Uterus (tissue), 2 donors: ENCODE data around the gene SPECC1.

Source experiments
- CTCF ChIP-seq, 4 experiments: fragments of 200-600 bp in 2 of 4; fragments of 450-650 bp in 2 of 4; sonication (generic) in 2 of 4; IDR thresholded peaks; one replicate each; pipeline ENCODE4 v1.5.1; 2016 to 2019; ENCODE audit warnings: antibody characterized with exemption in 4 of 4, mild to moderate bottlenecking in 2 of 4, moderate library complexity in 1 of 4
- POLR2A ChIP-seq, 2 donors: fragments of 450-650 bp; IDR thresholded peaks; one replicate each; pipeline ENCODE4 v1.6.1; 2016; ENCODE audit warnings: antibody characterized with exemption in 2 of 2, mild to moderate bottlenecking in 1 of 2, moderate library complexity in 1 of 2

- TF ChIP-seq CTCF (IDR thresholded peaks at IDR 0.05) = no peak
- no peak for TF ChIP-seq POLR2A (IDR thresholded peaks at IDR 0.05)
Measured at GRCh38 chr17:20230924-20231323, 221.8 kb downstream of the SPECC1 start.
